Calu3 (cell line): ENCODE measurements around the gene HLA-B. TPM values are rescaled to one million over a fixed set of nuclear protein-coding genes. Genes with fewer than 3 reads are reported as not detected.
"Not testable (repeated sequence)": the region's sequence is repeated elsewhere in the genome, so short reads cannot be mapped to it uniquely, and the experiment has no call there.

Source experiments
- BruUV-seq: library from RNA; stranded (reverse); fragments of 400-500 nt; replicated peaks from 2 replicates; lab custom pipeline; 2021; lab: Mats Ljungman, UMichigan
- CTCF ChIA-PET: fragments of 300-600 bp; sonication (Branson Sonifier 250); formaldehyde crosslinking; loops from one replicate; lab custom pipeline; 2022; ENCODE audit warnings: antibody characterized with exemption; lab: Charles Lee
- DNase-seq: peaks from one replicate; pipeline ENCODE4 v3.0.0; 2022
- H3K27ac Mint-ChIP-seq: one replicate; pipeline ENCODE4 v1.8.0; 2022; ENCODE audit warnings: mixed read lengths; ENCODE audit not compliant: unreplicated experiment
- H3K27me3 Mint-ChIP-seq: one replicate; pipeline ENCODE4 v1.8.0; 2022; ENCODE audit warnings: mixed read lengths; ENCODE audit not compliant: unreplicated experiment
- H3K36me3 Mint-ChIP-seq: one replicate; pipeline ENCODE4 v1.8.0; 2022; ENCODE audit warnings: mild to moderate bottlenecking, moderate library complexity, mixed read lengths; ENCODE audit not compliant: insufficient read depth, unreplicated experiment
- H3K4me1 Mint-ChIP-seq: one replicate; pipeline ENCODE4 v1.8.0; 2022; ENCODE audit warnings: mild to moderate bottlenecking, low read depth, mixed read lengths; ENCODE audit not compliant: unreplicated experiment
- H3K4me3 Mint-ChIP-seq: one replicate; pipeline ENCODE4 v1.8.0; 2022; ENCODE audit warnings: mild to moderate bottlenecking, low read depth, moderate library complexity, mixed read lengths; ENCODE audit not compliant: unreplicated experiment
- H3K9me3 Mint-ChIP-seq: one replicate; pipeline ENCODE4 v1.8.0; 2022; ENCODE audit warnings: low read depth, mixed read lengths; ENCODE audit not compliant: unreplicated experiment
- CTCF ChIP-seq: fragments of 200-600 bp; IDR thresholded peaks from one replicate; pipeline ENCODE4 v1.8.0; 2022; ENCODE audit warnings: antibody characterized with exemption; ENCODE audit not compliant: unreplicated experiment
- intact Hi-C: fragments of 100-400 bp; cut with micrococcal nuclease; formaldehyde crosslinking; loops from one replicate; pipeline ENCODE4 v1.10.0; 2022; ENCODE audit not compliant: unreplicated experiment
- total RNA-seq: library from RNA; stranded (reverse); gene quantifications from 2 replicates; pipeline ENCODE4 v1.2.3, GENCODE V29; 2022

The HLA-B gene
- total RNA-seq, 1 experiment from 2014 or later = 1,078 TPM

- Mint-ChIP-seq H3K27me3 (no peaks in the 10 kb centered on the region), H3K9me3 (no peaks in the 10 kb centered on the region), H3K4me1 (peaks cover under 1% of the 10 kb centered on the region), H3K36me3 (peaks cover 20% of the 10 kb centered on the region), H3K4me3 (no peak overlapping the region), H3K27ac (no peak overlapping the region)
- intact Hi-C loops = loop anchor here (5.0 kb wide), 1 partner anchor 201 kb away; no protein-coding TSS in a partner anchor
- TF ChIP-seq CTCF = no peak
- DNase-seq = no peak
- no TSS peak for BruUV-seq
- CTCF ChIA-PET = no interaction called here
These were observed 38.9 kb upstream of the HLA-B start for GRCh38 chr6:31395832-31396231.

DNA sequence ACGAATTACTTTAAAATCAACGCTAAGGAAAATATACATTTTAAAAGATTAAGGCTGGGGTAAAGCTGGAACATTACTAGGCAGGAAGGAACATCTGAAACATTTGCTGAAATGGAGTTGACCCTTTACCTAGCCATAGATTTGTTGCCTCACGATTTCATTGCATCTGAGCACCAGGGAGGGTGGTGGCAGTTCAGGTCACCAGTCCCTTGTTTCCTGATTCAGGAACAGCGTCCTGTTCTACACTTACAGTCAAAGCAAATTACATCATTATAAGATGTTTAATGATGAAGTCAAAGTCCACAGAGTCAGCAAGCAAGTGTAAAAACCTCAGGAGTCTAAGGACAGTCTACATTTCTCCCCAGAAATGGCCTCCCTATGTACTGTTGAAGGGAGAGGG, 37.4 kb upstream of the HLA-B start:
- CTCF ChIA-PET = interaction anchor here (0.6 to 1.2 kb wide), 2 partner anchors 52 to 201 kb away, joined by 3 read pairs; no protein-coding TSS in a partner anchor
- Mint-ChIP-seq H3K36me3 (peaks cover 5% of the 10 kb centered on the region), H3K4me1 (no peaks in the 10 kb centered on the region), H3K27me3 (no peaks in the 10 kb centered on the region), H3K4me3 (no peak overlapping the region), H3K27ac (no peak overlapping the region), H3K9me3 (peaks cover 2% of the 10 kb centered on the region)
- intact Hi-C loops = no loop called here
- no peak for TF ChIP-seq CTCF
- BruUV-seq = no TSS peak
- no peak for DNase-seq

DNA sequence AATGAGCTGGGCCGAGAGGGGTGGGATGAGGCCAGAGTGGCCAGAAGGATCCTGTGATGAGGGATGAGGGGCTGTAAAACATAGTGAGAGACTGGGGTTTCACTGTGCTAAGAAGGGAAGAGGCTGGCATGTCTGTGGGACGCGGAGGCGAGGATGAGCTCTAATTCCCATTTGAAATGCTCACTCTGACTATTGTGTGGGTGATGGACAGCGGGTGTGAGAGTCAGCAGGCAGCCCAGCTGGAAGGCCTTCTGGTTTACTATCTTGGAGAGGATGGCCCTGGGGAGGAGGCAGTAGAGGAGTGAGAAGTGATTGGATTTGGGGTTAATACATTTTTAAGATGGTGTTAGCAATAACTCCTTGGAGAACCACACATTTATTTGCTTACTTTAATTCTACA, 37.0 kb upstream of the HLA-B start:
- CTCF ChIA-PET = no interaction called here
- intact Hi-C loops = no loop called here
- no peak overlapping the region for H3K27ac Mint-ChIP-seq
- no peak for TF ChIP-seq CTCF
- H3K27me3 Mint-ChIP-seq = no peaks in the 10 kb centered on the region
- no peak for DNase-seq
- peaks cover 3% of the 10 kb centered on the region for H3K36me3 Mint-ChIP-seq
- no peak overlapping the region for H3K4me3 Mint-ChIP-seq
- H3K4me1 Mint-ChIP-seq = no peaks in the 10 kb centered on the region
- peaks cover 2% of the 10 kb centered on the region for H3K9me3 Mint-ChIP-seq
- BruUV-seq = no TSS peak

GRCh38 chr6:31389802-31390132, 32.8 kb upstream of the HLA-B start:
- H3K27ac Mint-ChIP-seq, H3K36me3 Mint-ChIP-seq, BruUV-seq, H3K4me3 Mint-ChIP-seq, H3K4me1 Mint-ChIP-seq, DNase-seq, intact Hi-C loops, H3K9me3 Mint-ChIP-seq: not testable (repeated sequence)
- H3K27me3 Mint-ChIP-seq = peaks cover 30% of the 10 kb centered on the region
- CTCF ChIA-PET = interaction anchor here (1.3 kb wide), 1 partner anchor 10 kb away, joined by 5 read pairs; no protein-coding TSS in a partner anchor

DNA sequence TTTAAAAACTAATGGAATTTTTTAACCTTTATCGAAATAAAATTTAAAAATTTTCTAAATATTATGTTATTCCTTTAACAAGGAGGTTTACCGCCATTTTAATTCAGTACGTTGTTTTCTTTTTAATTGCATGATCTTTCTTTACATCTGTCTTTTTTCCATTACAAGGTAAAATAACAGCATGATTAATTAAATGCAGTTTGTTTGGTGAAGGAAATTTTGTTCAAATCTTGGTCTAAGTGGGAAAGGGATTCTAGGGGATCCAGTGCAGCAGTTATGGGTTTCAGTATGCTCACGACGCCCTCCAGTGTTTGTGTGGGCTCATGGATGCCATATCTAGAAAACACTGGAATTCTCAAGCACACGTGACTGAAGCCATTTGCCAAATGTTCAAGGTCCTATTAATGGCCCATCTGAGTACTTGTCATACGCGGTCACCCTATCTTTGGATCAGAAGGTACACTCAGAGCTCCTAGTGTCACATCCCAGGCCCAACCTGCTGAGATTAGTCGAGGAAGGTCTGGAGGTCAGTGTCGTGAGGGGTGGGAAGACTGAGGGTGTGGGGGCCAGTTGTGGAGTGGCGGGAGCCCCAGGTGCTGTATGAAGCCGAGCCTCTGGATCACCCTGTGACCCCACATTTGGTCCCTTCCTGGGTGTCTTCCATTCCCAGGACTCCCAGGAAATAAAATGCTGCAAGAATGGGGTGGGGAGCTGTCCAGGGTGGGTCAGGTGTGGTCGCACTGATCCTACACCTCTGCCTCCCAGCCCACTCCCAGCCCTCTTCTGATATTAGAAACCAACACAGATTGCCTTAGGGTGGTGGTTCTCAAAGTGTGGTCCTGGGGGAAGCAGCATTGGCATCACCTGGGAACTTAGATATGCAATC, 32.2 kb upstream of the HLA-B start:
- intact Hi-C loops, H3K36me3 Mint-ChIP-seq, H3K4me1 Mint-ChIP-seq, H3K4me3 Mint-ChIP-seq, CTCF ChIA-PET, BruUV-seq, H3K27ac Mint-ChIP-seq, H3K9me3 Mint-ChIP-seq, DNase-seq: not testable (repeated sequence)
- H3K27me3 Mint-ChIP-seq = peaks cover 36% of the 10 kb centered on the region
